UCSD-AML1 (cell line): Measurements from ENCODE around the gene ROBO3.

Source experiments
- DNase-seq: peaks from one replicate; lab custom pipeline; 2025; ENCODE audit not compliant: unreplicated experiment; lab: John Stamatoyannopoulos, UW

Gene ROBO3, protein sequence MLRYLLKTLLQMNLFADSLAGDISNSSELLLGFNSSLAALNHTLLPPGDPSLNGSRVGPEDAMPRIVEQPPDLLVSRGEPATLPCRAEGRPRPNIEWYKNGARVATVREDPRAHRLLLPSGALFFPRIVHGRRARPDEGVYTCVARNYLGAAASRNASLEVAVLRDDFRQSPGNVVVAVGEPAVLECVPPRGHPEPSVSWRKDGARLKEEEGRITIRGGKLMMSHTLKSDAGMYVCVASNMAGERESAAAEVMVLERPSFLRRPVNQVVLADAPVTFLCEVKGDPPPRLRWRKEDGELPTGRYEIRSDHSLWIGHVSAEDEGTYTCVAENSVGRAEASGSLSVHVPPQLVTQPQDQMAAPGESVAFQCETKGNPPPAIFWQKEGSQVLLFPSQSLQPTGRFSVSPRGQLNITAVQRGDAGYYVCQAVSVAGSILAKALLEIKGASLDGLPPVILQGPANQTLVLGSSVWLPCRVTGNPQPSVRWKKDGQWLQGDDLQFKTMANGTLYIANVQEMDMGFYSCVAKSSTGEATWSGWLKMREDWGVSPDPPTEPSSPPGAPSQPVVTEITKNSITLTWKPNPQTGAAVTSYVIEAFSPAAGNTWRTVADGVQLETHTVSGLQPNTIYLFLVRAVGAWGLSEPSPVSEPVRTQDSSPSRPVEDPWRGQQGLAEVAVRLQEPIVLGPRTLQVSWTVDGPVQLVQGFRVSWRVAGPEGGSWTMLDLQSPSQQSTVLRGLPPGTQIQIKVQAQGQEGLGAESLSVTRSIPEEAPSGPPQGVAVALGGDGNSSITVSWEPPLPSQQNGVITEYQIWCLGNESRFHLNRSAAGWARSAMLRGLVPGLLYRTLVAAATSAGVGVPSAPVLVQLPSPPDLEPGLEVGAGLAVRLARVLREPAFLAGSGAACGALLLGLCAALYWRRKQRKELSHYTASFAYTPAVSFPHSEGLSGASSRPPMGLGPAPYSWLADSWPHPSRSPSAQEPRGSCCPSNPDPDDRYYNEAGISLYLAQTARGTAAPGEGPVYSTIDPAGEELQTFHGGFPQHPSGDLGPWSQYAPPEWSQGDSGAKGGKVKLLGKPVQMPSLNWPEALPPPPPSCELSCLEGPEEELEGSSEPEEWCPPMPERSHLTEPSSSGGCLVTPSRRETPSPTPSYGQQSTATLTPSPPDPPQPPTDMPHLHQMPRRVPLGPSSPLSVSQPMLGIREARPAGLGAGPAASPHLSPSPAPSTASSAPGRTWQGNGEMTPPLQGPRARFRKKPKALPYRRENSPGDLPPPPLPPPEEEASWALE (N-terminal part only)

DNA sequence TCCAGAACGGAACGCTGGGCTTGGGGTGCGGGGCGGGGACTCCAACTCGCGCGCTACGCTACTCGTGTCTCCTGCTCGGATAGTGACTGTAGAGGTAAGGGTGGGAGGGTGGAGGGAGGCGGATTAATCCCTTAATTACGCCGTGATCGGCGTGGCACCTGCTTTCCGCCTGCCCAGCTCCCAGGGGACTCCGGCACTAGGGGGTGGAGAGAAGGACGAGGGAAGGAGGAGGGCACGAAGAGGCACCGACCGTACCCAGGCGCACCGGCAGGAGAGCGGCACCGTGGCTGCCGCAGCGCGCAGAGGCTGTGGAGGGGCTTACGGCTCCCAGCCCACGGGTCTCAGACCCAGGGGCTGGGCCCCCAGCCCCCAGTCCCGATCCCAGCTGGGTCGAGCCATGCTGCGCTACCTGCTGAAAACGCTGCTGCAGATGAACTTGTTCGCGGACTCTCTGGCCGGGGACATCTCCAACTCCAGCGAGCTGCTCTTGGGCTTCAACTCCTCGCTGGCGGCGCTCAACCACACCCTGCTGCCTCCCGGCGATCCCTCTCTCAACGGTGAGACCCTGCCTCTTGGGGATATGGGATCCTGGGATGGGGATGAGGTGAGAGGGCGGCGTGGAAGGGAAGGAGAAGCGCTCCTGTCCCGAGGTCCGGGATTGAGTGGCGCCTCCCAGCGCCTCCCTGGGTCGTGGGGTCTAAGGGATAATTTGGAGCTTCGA lies at the start of gene ROBO3:
ROBO3 (plus strand) TSS at position 252 of the 721 bp plus-strand sequence; CDS start at position 398, 146 bp downstream.
- no peak for DNase-seq

- no peak for DNase-seq
These were observed 48.2 kb upstream of the ROBO3 start for GRCh38 chr11:124817036-124817435.

GRCh38 chr11:124821995-124822730 lies 43.1 kb upstream of the ROBO3 start:
- DNase-seq = no peak

GRCh38 chr11:124823512-124824376 lies 41.5 kb upstream of the ROBO3 start:
- no peak for DNase-seq

GRCh38 chr11:124825876-124826275 lies 39.4 kb upstream of the ROBO3 start:
- no peak for DNase-seq

DNA sequence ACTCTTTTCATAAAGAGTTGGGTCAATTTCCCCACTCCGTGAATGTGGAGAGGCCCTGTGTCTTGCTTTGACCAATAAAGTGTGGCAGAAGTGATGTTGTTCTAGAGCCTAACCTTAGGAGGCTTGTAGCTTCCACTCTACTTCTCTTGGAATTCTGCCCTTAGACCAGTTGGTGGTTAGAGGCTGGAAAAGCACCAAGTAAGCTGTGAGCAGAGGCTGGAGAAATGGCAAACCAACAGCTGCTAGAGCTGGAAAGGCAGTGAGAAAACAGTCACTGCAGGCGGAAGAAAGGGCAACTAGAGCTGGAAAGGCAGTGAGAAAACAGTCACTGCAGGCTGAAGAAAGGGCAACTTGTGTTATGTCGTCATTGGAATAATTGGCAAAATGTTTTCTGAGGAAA lies 35.2 kb upstream of the ROBO3 start:
- DNase-seq = no peak

DNA sequence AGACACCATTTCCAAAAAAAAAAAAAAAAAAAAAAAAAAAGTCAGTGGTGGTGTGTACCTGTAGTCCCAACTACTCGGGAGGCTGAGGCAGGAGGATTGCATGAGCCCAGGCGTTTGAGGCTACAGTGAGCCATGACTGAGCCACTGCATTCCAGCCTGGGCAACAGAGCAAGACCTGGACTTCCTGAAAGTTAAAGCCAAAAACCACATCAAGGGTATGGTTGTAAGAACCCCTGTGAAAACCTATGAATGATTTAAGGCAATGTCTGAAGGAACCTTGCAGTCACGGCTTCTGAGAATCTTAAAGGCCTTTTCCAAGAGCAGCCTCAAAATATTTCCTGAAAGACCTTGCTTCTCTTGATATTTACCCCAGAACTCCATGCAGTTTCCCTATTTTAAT lies 34.5 kb upstream of the ROBO3 start:
- DNase-seq = no peak

GRCh38 chr11:124831897-124832296 lies 33.3 kb upstream of the ROBO3 start:
- DNase-seq = no peak

DNA sequence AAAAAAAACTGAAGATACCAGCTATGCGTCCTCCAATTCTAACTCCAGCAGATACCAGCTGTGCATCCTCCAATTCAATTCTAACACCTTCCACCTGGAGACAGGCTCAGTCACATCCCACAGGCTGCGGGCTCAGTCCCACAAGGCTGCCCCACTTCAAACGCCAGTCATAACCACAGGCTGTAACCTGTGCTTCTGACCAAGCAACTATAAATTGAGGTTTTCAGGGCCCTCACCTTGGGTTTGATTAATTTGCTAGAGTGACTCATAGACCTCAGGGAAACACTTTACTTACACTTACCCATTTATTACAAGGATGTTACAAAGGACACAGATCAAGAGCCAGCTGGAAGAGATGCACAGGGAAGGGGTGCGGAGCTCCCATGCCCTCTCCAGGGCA lies 32.7 kb upstream of the ROBO3 start:
- no peak for DNase-seq

GRCh38 chr11:124834526-124835180 lies 30.6 kb upstream of the ROBO3 start:
- DNase-seq = no peak

GRCh38 chr11:124835918-124836317 lies 29.3 kb upstream of the ROBO3 start:
- DNase-seq = no peak

- no peak for DNase-seq
These were observed 27.8 kb upstream of the ROBO3 start for GRCh38 chr11:124837491-124837856.

- DNase-seq = no peak
These were observed 26.5 kb upstream of the ROBO3 start for GRCh38 chr11:124838805-124839127.

DNA sequence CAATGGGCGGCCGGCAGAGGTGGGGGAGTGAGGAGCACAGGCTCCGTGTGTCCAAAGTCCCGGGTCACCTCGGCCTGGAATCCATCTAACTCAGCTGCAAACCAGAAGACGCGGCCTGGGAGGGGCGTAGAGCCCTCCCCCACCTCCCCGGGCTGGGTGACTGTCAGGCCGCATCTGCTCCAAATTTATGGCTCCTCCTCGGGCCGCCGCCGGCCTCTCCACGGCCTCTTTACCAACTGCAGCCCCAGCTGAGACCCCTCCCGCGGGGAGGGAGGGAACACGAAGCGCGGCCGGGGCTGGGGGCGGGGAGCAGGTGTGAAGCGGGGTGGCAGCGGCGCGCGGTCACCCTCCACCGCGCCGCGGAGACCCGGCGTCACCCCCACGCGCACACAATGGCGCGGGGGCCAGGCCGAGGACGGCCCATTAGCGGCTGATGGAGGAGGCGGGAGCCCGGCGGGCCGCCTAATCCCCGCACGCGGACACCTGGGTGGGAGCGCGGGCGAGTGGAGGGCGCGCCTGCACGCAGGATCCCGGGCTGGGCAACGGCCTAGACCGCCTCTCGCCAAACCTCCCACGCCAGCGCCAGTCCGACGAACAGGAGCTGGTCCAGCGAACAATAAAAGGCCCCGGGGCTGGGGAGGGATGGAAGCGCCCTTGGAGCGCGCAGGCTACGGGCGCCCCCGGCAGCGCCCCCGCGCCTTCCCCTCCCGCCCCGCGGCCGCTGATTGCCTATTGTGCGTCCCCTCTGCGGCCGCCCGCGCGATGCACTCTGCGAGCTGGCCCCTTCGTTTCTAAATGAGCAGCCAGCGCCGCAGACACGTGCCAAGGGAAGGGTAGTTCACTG lies 25.9 kb upstream of the ROBO3 start:
- DNase-seq = no peak

GRCh38 chr11:124839972-124840621 lies 25.1 kb upstream of the ROBO3 start:
- no peak for DNase-seq

GRCh38 chr11:124840666-124841065 lies 24.6 kb upstream of the ROBO3 start:
- no peak for DNase-seq

- no peak for DNase-seq
These were observed 24.0 kb upstream of the ROBO3 start for GRCh38 chr11:124841201-124841600.
